NCI-H510A treated with DMSO at 0.1 percent for 48 hours (cell line): ENCODE results near the gene SLC45A1.
"Not testable (repeated sequence)": the region's sequence is repeated elsewhere in the genome, so short reads cannot be mapped to it uniquely, and the experiment has no call there.

Experiments
- DNase-seq: peaks from one replicate; lab custom pipeline; 2025; lab: John Stamatoyannopoulos, UW

The SLC45A1 gene

DNA sequence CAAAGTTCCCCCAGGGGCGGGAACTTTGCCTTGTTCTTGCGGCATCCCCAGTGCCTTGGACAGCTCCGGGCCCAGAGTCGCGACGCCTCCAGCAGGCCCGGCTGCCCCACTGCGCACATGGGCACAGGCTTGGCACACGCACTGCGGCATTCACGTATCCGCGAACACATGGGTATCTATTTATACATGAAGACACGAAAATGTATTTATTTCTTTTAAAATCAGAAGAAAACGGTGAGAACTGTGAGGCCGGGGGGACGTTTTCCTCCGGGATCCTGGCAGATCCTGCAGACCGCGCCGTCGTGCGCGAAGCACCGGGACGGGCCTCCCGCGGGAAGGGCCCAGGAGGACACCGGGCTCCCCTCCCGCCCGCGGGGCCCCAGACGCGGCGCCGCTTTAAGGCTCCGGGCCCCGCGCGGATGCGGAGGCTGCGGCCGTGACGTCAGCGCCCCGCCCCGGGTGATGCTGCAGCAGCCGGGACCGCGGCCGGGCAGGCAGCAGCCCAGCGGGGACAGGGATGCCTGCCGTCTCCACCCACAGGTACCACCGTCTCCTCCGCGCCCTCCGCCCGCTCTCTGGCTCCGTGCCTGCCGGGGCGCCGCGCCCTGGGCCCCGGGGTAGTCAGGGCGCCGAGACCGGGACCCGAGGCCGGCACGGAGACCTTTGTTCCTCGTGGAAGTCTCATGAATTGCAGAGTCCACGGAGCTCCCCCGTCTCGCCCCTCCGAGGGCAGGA is at the start of gene SLC45A1:
Gene SLC45A1, plus strand, starts transcription at position 468 of the 735 bp plus-strand sequence. CDS start 6,216 bp downstream, outside the sequence.
- peak; percentile 96 for DNase-seq

DNA sequence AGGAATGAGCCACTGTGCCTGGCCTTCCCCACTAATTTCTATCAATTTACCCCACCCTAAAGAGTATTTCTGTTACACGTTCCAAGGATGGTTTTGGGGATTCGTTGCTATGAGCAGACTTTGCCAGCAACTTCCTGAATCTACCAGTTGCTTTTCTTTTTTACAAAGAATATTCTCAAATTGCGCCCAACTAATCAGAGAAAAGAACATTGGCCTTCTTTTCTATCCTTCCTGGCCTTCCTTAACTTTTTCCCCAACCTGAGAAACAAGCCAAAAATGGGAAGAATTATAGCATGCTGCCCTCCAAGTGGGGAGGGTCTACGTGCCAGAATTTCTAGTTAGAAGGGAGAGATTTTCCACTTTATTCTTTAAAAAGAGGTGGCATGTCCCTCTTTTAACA is 44.9 kb upstream of the SLC45A1 start:
- DNase-seq = no peak

DNA sequence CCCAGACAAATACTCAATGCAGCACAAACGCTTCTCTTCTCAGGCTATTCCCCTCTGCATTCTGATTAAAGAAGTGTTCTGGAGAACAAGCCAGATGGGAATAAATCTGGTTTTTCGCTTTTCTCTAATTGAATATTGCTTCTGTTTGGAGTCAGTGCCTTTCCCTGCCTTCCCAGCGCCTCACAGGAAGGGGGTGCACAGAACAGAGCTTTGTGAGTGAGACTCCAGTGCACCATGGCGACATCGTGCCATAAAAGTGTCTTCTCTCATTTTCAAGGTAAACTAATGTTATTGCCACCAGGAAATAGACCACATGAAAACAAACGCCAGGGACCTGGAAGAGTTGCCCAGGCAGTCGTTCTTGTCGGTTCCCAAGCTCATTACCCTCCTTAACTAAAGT is 43.6 kb upstream of the SLC45A1 start:
- no peak for DNase-seq

DNA sequence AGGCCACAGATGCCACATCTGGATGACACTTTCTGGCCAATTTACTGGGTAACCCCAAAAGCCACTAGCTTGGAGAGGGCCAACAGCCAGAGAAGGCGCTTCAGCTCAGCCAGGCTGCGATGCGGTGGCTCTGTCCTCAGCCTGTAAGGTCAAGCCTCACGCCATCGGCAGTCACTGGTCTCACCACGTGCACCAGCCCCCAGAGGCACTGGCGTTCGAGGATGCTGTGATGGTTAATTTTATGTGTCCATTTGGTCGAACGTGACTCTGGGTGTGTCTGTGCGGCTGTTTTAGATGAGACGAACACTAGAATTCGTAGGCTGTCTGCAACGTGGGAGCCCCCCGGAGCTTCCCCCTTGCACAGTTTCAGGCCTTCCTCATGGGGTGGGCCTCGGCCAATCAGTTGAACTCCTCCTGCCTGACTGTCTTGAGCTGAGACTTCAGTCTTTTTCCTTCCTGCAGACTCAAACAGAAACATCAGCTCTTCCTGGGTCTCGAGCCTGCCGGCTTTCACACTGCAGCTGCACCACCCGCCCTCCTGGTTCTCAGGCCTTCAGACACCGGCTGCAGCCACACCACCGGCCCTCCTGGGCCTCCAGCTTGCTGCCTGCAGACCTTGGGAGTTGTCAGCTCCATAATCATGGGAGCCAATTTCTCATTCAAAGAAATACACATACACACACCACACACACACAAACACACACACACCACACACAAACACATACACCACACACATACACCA is 41.6 kb upstream of the SLC45A1 start:
- DNase-seq = no peak

DNA sequence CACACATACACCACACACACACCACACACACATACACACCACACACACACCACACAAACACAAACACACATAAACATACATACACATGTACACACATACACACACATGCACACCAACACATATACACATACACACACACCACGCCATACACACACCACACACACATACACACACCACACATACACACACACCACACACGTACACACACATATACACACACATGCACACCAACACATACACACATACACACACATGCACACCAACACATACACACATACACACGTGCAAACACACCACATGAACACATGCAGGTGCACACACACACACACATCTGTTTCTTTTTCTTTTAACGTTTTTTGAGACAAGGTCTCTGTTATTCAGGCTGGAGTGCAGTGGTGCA is 41.0 kb upstream of the SLC45A1 start:
- no peak for DNase-seq

DNA sequence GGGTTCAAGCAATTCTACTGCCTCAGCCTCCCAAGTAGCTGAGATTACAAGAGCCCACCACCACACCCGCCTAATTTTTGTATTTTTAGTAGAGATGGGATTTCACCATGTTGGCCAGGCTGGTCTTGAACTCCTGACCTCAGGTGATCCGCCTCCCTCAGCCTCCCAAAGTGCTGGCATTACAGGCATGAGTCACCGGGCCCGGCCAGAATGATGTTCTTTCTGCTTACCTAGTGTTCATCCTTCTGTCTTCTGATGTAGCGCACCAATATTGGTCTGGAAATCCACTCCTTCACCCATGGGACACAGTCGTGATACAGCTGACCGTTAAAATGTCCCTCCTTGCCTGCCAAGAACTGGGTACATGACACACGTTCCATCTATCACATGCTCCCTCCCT is 39.2 kb upstream of the SLC45A1 start:
- not testable (repeated sequence) for DNase-seq

DNA sequence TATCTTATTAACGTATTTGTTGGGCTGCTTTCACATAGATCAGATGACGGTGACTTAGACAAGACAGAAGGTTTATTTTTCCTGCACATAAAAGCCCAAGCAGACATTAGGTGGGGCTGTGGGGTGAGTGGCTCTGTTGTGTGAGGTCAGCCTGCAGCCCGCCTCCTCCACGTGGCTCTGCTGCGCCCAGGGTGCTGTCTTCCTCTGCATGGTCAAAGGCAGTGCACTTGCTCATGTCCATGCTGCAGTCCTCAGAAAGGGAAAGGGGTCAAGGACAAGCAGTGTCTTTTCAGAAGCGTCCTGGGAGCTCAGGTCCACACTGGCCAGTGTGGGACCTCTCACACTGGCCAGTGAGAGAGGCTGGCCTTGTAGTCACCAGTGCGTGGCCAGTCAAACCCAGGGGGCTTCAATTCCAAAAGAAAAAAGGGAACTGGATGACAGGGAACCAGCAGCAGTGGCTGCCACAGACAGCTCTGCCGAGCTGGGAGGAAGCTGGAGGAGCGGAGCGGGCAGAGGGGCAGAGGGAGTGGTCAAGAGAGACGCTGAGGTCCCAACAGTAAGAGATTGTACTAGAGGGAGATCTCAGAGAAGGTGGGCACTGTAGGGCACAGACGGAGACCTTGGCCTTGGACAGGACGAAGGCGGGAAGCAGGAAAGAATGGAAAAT is 35.9 kb upstream of the SLC45A1 start:
- DNase-seq = no peak

DNA sequence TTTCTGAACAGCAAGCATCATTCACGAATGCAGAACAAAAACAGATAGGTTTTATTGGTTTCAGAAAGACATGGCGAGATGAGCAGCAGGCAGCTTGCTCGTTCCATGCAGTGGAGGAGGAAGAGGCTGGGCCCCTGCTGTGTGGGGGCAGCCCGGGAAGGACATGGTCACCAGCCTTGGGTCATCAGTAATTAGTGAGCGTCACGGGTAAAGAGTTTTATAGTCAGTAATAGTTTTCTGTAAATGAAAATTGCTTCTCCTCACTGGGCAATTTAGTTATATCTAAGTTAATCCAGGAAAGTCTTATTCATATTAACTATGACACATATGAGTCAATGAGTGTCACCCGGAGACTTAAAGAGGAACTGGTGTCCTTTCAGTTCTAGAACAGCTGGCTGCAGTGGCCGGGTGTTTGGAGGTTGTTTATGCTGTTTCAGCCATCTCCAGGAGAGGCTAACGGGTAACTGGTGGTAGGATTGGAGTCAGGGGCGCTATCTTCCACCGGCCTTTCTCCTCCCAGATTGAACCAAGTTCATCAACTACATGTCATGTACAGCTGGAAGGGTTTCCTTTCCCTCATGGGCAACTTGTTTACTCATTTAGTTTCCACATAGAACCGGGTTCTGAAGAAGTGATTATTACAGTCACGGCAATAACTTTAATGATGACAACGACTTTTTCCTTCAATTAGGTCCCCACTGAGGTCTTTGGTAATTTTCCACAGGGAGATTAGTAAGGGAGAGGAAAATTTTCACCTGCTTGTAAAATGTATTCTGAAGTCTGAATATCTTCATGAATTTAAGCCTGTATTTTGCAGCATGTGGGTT is 34.6 kb upstream of the SLC45A1 start:
- DNase-seq = no peak

DNA sequence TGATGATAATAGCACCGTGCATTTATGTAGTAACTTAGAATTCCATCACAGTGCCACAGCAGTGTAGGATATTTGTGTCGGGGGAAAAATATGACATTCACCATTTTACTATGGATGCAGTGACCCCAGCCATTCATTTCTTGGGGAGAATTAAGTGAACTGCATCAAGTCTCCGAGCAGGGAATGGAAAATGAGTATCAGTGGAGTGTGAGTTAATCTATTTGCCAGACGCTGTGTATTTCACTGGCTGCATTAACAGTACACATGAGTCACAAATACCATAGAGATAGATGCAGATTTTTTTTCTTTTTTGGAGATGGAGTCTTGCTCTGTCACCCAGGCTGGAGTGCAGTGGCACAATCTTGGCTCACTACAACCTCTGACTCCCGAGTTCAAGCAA is 33.8 kb upstream of the SLC45A1 start:
- no peak for DNase-seq

DNA sequence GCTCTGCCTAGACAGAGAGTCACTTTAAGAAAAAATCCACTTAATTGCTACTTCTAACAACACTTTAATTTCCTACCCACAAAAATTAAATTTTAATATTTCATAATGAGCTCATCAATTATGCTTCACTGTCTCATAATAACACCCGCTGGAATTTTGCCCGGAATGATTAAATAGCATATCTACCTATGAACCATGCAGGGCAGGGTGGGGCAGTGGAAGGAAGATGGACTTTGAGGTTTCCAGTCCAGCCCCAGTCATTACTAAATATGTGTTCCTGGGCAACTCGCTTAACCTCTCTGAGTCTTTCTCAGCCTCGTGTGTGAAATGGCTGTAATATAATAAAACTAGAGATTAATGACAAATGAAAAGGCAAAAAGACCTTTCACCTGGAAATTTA is 32.8 kb upstream of the SLC45A1 start:
- DNase-seq = no peak

DNA sequence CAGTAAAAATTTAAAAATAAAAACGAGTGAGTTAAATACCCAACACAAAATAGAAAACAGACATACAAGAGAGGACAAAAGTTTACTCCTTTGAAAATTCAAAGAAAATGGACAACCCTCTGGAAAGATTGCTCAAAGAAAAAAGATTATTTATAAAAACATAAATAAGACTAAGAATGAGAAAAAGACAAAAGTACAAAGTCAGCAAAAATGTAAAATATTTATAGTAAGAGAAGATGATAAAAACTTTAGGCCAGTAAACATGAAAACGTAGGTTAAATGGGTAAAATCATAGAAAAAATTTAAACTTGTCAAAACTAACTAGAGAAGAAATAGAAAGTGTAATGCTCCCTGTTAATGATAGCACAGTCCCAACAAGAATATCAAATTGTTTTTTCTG is 31.9 kb upstream of the SLC45A1 start:
- no peak for DNase-seq

DNA sequence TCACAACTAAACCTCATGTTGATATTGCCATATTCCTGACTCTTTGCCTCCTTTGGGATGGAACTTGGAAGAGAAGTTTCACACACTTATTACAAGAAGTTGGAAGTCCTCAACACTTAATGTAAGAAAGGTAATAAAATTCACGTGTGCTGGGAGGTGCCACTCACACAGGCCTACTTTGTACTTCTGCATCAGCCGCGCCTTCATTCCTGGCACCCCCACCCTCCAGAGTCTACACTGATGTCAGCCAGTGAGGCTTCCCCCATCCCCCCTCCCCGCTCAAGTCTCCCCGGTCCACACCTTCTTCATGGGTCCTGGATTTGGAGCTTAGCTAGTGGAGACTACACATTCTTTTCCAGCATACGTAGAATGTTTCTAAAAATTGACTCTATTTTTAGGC is 24.8 kb upstream of the SLC45A1 start:
- DNase-seq = no peak

DNA sequence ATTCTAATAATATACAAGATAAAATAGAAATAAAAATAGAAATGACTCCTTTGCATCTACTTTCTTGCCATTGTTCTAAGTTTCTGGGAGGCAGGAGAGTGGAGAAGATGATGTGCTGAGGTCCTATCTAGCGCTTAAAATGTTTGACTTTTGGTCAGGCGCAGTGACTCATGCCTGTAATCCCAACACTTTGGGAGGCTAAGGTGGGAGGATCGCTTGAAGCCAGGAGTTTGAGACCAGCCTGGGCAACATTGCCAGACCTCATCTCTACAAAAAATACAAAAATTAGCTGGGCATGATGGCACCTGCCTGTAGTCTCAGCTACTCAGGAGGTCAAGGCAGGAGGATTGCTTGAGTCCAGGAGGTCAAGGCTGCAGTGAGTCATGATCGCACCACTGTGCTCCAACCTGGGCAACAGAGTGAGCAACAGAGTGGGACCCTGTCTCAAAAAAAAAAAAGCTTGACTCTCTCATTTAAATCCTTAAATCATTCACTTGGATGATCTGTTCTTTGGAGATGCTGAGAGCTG is 24.2 kb upstream of the SLC45A1 start:
- DNase-seq = no peak

DNA sequence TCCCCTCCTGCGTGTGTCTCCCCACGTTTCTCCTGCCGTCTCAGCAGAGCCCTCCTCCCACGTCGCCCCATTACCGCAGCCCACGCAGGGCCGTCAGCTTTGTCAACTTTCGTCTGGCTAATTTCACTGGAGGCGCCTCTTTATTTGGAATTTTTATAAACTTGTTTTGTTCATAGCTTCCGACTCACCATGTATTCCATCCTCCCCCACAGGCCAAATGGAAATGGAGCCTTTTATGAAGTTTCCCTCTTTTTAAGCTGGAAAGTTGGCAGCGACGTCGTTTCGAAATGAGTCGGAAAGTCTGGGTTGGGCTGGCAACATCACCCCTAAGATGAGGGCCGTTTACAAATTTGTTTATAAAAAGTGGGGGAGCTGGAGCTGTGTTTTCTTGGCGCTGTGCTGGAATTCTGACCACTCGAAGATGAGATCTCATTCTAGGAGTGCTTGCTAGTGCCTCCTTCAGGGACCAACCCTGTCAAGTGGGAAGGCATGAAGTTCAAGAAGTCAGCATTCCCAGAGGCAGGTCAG is 23.7 kb upstream of the SLC45A1 start:
- no peak for DNase-seq

DNA sequence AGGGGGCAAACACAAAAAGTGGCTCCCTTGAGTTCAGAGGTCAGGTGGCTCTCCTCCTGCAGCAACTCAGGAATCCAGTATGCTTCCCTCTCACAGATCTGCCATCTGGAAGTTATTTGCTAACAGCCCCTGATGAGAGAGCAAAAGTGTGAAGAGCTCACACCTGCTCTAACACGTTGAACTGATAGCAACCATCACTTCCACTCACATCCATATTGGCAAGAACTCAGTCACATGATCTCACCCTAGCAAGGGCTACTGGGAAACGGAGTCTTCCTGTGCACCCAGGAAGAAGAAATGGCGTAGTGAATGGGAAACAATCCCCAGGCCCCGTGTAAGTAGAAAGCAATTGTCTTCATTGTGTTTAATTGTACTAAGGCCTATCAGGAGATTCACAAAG is 20.7 kb upstream of the SLC45A1 start:
- peak; percentile 71 for DNase-seq

DNA sequence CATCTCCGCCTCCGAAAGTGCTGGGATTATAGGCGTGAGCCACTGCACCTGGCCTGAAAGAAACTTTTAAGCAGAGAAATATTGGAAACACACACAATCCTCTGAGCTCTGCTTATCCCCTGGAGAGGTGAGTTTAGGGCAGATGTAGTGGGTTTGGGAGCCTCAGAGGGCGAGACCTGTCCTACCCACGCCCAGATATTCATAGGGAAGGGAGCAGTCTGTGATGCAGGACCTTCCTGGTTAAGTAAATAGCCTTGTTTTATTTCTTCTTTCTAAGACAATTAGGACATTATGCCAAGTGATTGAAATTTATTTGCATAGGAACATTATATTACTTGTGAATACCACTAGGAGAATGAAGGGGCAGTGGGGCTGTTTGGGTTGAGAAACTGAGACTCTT is 18.0 kb upstream of the SLC45A1 start:
- no peak for DNase-seq

DNA sequence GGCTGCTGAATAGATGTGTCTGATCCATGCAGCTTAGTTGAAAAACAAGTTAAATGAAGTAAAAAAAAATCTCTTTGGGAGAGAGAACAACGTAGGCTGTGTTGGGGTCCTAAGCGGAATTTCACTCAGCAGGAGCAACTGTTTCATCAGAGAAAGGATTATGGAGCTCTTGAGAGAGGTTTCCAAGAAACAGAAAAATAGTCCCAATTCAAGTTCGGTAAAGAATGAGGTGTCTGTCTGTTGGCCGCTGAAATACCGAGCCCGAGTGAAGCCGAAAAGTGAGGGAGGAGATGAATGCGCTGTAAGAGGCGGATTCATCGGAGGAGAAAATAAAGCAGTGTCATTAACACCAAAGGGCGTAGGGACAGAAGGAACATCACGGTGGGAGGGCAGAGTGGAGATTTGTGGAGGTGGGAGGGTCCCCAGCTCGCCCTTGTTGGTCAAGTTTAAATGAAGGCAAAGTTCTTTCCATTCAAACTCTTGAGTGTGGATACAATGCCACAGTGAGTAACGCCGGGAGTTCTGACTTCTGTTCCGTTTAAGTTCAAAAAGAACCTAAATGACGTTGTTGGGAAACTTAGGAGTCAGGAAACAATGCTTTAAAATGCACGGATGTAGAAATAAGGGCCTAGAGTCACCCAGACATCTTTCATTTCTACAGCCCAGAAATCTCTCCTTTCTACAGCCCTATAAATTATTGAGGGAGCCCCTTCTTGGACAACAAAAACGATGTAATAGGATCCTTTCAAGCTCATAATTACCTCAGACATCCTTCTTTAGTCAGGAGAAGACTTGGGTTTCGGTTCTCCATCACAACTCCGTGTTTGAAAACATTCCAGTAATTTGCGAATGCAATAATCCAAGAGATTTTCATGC is 15.6 kb upstream of the SLC45A1 start:
- no peak for DNase-seq

DNA sequence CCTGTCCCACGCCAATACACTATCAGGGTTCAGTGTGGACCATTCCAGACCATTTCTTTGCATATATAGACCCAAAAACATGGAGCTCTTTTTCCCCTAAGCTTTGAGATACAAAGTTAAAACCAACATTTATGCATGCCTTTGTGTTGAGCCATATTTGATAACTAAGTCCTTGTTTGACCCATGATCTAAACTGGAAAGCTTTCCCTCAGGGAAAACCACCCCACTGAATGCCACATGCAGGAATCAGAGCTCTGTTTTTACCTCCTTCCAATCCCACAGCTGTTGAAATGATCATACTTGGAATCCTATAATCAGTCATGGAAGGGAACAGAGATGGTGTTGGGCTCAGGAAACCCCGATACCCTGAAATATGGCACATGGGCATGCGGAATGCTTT is 14.8 kb upstream of the SLC45A1 start:
- no peak for DNase-seq

DNA sequence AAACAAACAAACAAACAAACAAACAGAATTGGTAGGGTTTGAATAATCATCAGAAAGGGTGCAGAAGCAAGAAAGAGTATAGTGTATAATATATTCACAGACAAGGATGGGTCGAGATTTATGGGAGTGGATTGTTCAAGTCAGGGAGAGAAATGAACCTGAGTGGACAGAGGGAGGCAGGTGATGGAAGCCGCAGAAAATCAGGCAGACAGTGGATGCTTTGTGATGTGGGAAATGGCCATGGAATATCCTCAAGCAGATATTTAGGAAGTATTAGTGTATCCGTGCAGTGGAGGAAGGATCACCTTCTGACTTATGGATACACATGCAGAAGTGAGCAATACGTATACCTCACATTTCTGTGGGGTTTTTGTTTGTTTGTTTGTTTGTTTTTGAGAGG is 14.0 kb upstream of the SLC45A1 start:
- no peak for DNase-seq

DNA sequence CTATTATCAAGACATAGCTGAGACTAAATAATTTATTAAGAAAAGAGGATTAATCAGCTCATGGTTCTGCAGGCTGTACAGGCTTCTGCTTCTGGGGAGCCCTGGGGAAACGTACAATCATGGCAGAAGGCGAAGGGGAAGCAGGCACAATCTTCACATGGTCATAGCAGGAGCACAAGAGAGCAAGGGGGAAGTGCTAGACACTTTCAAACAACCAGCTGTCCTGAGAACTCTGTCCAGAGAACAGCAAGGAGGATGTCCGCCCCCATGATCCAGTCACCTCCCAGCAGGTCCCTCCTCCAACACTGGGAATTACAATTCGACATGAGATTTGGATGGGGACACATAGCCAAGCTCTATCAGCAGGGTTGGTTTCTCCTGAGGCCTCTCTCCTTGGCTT is 10.3 kb upstream of the SLC45A1 start:
- DNase-seq = no peak
